Measurements from ENCODE around the gene LCK. TPM values are rescaled to one million over a fixed set of nuclear protein-coding genes. Genes with fewer than 3 reads are reported as not detected.

LCK gene
- total RNA-seq, 1 donor: 0.43 TPM

DNA sequence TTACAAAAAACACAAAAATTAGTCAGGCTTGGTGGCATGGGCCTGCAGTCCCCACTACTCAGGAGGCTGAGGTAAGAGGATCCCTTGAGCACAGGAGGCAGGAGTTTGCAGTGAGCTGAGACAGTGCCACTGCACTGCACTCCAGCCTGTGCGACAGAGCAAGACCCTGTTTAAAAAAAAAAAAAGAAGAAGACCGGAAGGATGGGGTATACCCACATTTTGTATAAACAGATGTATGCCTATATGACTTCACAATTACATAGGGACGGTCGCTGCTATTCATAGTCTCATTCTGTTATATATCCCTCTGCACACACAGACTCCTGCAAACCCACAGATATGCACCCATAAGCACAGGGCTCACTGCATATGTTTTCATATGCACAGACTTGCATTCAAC is 12.7 kb downstream of the LCK start:
- TF ChIP-seq CTCF (IDR thresholded peaks at IDR 0.05; ENCODE audit: insufficient read depth, low read depth, low read length): no peak
- no peak for DNase-seq (ENCODE audit: low read depth)
- H3K4me3 ChIP-seq (ENCODE audit: low read depth, low read length): no peak overlapping the region

DNA sequence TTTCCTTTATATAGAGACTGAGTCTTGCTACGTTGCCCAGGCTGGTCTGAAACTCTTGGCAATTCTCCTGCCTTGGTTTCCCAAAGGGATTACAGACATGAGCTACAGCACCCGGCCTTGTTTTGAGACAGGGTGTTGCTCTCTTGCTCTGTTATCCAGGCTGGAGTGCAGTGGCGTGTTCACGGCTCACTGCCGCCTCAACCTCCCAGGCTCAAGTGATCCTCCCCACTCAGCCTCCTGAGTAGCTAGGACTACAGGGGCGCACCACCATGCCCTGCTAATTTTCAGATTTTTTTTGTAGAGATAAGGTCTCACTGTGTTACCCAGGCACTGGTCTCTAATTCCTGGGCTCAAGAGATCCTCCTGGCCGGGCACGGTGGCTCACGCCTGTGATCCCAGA is 14.8 kb downstream of the LCK start:
- TF ChIP-seq CTCF (IDR thresholded peaks at IDR 0.05; ENCODE audit: insufficient read depth, low read depth, low read length): no peak
- DNase-seq (ENCODE audit: low read depth): no peak
- no peak overlapping the region for H3K4me3 ChIP-seq (ENCODE audit: low read depth, low read length)

- TF ChIP-seq CTCF (IDR thresholded peaks at IDR 0.05; ENCODE audit: insufficient read depth, low read depth, low read length): no peak
- no peak overlapping the region for H3K4me3 ChIP-seq (ENCODE audit: low read depth, low read length)
- peak; percentile 55 for DNase-seq (ENCODE audit: low read depth)
These were observed 16.0 kb downstream of the LCK start for GRCh38 chr1:32266921-32267591.

GRCh38 chr1:32269744-32270143 is 18.7 kb downstream of the LCK start:
- H3K4me3 ChIP-seq (ENCODE audit: low read depth, low read length): no peak overlapping the region
- TF ChIP-seq CTCF (IDR thresholded peaks at IDR 0.05; ENCODE audit: insufficient read depth, low read depth, low read length): no peak
- DNase-seq (ENCODE audit: low read depth): no peak

GRCh38 chr1:32272557-32273390 is 21.7 kb downstream of the LCK start:
- no peak for TF ChIP-seq CTCF (IDR thresholded peaks at IDR 0.05; ENCODE audit: insufficient read depth, low read depth, low read length)
- no peak overlapping the region for H3K4me3 ChIP-seq (ENCODE audit: low read depth, low read length)
- no peak for DNase-seq (ENCODE audit: low read depth)

GRCh38 chr1:32273391-32274208 is 22.5 kb downstream of the LCK start:
- DNase-seq (ENCODE audit: low read depth): peak; percentile 25
- no peak for TF ChIP-seq CTCF (IDR thresholded peaks at IDR 0.05; ENCODE audit: insufficient read depth, low read depth, low read length)
- H3K4me3 ChIP-seq (ENCODE audit: low read depth, low read length): no peak overlapping the region

All from fibroblast of villous mesenchyme (primary cell).